ENCODE results near the gene SLC25A48.
A peak's percentile ranks its signal among the peaks of the same experiment; 100 is the strongest.

Gene SLC25A48

GRCh38 chr5:135895474-135896006 is 61.1 kb downstream of the SLC25A48 start, which contains the start of gene IL9:
TSS of gene IL9 (minus strand) at chr5:135895841. CDS start at chr5:135895816, 25 bp downstream.
- no peak within 1 kb of the TSS for H3K4me3 ChIP-seq (ENCODE audit: low read length)

GRCh38 chr5:135898651-135899050 is 64.2 kb downstream of the SLC25A48 start:
- no peak overlapping the region for H3K4me3 ChIP-seq (ENCODE audit: low read length)
- no peak for DNase-seq (ENCODE audit: low read depth, low spot score)

More at GRCh38 chr5:135895474-135896006, 61.1 kb downstream of the SLC25A48 start, which contains the start of gene IL9:
- DNase-seq (ENCODE audit: low read depth, low spot score), result no peak

- H3K4me3 ChIP-seq (ENCODE audit: low read length), result no peak overlapping the region
- no peak for DNase-seq (ENCODE audit: low read depth, low spot score)
Observed at GRCh38 chr5:135900276-135900675, 65.8 kb downstream of the SLC25A48 start.

GRCh38 chr5:135901633-135902032 is 67.2 kb downstream of the SLC25A48 start:
- DNase-seq (ENCODE audit: low read depth, low spot score), result no peak
- H3K4me3 ChIP-seq (ENCODE audit: low read length), result no peak overlapping the region

- no peak overlapping the region for H3K4me3 ChIP-seq (ENCODE audit: low read length)
- DNase-seq (ENCODE audit: low read depth, low spot score), result no peak
Observed at GRCh38 chr5:135905144-135905543, 70.7 kb downstream of the SLC25A48 start.

GRCh38 chr5:135913713-135914626 is 79.5 kb downstream of the SLC25A48 start:
- DNase-seq (ENCODE audit: low read depth, low spot score), result no peak
- H3K4me3 ChIP-seq (ENCODE audit: low read length), result no peak overlapping the region

- DNase-seq (ENCODE audit: low read depth, low spot score), result no peak
- H3K4me3 ChIP-seq (ENCODE audit: low read length), result no peak overlapping the region
Observed at GRCh38 chr5:135915466-135916001, 81.1 kb downstream of the SLC25A48 start.

- DNase-seq (ENCODE audit: low read depth, low spot score), result peak; percentile 51
- no peak overlapping the region for H3K4me3 ChIP-seq (ENCODE audit: low read length)
Observed at GRCh38 chr5:135916638-135917263, 82.3 kb downstream of the SLC25A48 start.

- no peak overlapping the region for H3K4me3 ChIP-seq (ENCODE audit: low read length)
- DNase-seq (ENCODE audit: low read depth, low spot score), result no peak
Observed at GRCh38 chr5:135920199-135920598, 85.7 kb downstream of the SLC25A48 start.

- DNase-seq (ENCODE audit: low read depth, low spot score), result no peak
Observed at GRCh38 chr5:135921388-135921787, 86.9 kb downstream of the SLC25A48 start.

GRCh38 chr5:135930029-135930948 is 95.8 kb downstream of the SLC25A48 start:
- H3K4me3 ChIP-seq (ENCODE audit: low read length), result no peak overlapping the region
- no peak for DNase-seq (ENCODE audit: low read depth, low spot score)

More at GRCh38 chr5:135921388-135921787, 86.9 kb downstream of the SLC25A48 start:
- H3K4me3 ChIP-seq (ENCODE audit: low read length), result no peak overlapping the region

- no peak overlapping the region for H3K4me3 ChIP-seq (ENCODE audit: low read length)
- no peak for DNase-seq (ENCODE audit: low read depth, low spot score)
Observed at GRCh38 chr5:135930949-135931295, 96.5 kb downstream of the SLC25A48 start.

GRCh38 chr5:135934939-135935338 is 100.5 kb downstream of the SLC25A48 start:
- no peak for DNase-seq (ENCODE audit: low read depth, low spot score)
- H3K4me3 ChIP-seq (ENCODE audit: low read length), result no peak overlapping the region

GRCh38 chr5:135937245-135937911 is 102.9 kb downstream of the SLC25A48 start:
- no peak for DNase-seq (ENCODE audit: low read depth, low spot score)
- H3K4me3 ChIP-seq (ENCODE audit: low read length), result no peak overlapping the region

All from Jurkat, Clone E6-1 (cell line).